K562 treated with DMSO at 1 percent for 24 hours (cell line): ENCODE data around the gene CLDN2. TPM values are rescaled to one million over a fixed set of nuclear protein-coding genes. Genes with fewer than 3 reads are reported as not detected.

Source experiments
- total RNA-seq: library from RNA; unstranded; fragments of 300-600 nt; gene quantifications from 2 replicates; pipeline ENCODE4 v1.2.3, GENCODE V29; 2022; ENCODE audit warnings: low read depth; ENCODE audit not compliant: insufficient read depth

CLDN2 gene
- not detected in 2 replicates for total RNA-seq

GRCh38 chrX:106919932-106920452, at the start of gene CLDN2:
Gene CLDN2 (plus strand): TSS chrX:106920402. CDS start chrX:106928229, 7,827 bp downstream.

GRCh38 chrX:106903291-106903824, 16.8 kb upstream of the CLDN2 start, which contains the start of gene RIPPLY1:
Gene RIPPLY1 (minus strand): TSS chrX:106903341. CDS start chrX:106903287, 54 bp downstream.

Other genes starting within 250 kb of the CLDN2 start
- not detected in 2 replicates for gene RNF128, start 193.7 kb upstream of the CLDN2 start, total RNA-seq
- gene TBC1D8B, start 117.7 kb upstream of the CLDN2 start, total RNA-seq = 0.97 and 1.7 TPM in 2 replicates
- gene RIPPLY1, start 17.1 kb upstream of the CLDN2 start, total RNA-seq = not detected in 2 replicates
- gene MORC4, start 79.8 kb downstream of the CLDN2 start, total RNA-seq = 0.86 and 1.1 TPM in 2 replicates
- 6.6 and 7.6 TPM in 2 replicates for gene RBM41, start 198.4 kb downstream of the CLDN2 start, total RNA-seq